Fibroblast of villous mesenchyme (primary cell): ENCODE measurements around the gene CDK11B. TPM values are rescaled to one million over a fixed set of nuclear protein-coding genes. Genes with fewer than 3 reads are reported as not detected.

Experiments used
- DNase-seq: peaks from one replicate; pipeline ENCODE4 v3.0.0-alpha.2; 2010; ENCODE audit warnings: low read depth
- H3K4me3 ChIP-seq: 2 replicates; pipeline ENCODE4 v1.5.1; 2011; ENCODE audit warnings: low read depth, mild to moderate bottlenecking, low read length
- CTCF ChIP-seq: IDR thresholded peaks from 2 replicates; pipeline ENCODE4 v1.5.1; 2012; ENCODE audit warnings: low read depth, mild to moderate bottlenecking, low read length; ENCODE audit not compliant: insufficient read depth
- total RNA-seq: library from RNA; depleted of rRNA; stranded (reverse); fragments of >200 nt; gene quantifications from 2 replicates; pipeline ENCODE4 v1.2.3, GENCODE V29; 2012

The CDK11B gene
- total RNA-seq, 1 donor = 6.0 TPM

- H3K4me3 ChIP-seq = no peak overlapping the region
- no peak for DNase-seq
- TF ChIP-seq CTCF = no peak
Measured at GRCh38 chr1:1622788-1623094, 36.1 kb downstream of the CDK11B start.

- TF ChIP-seq CTCF = no peak
- H3K4me3 ChIP-seq = no peak overlapping the region
- peak; percentile 77 for DNase-seq
Measured at GRCh38 chr1:1622010-1622787, 36.6 kb downstream of the CDK11B start.

- no peak for DNase-seq
- no peak overlapping the region for H3K4me3 ChIP-seq
- no peak for TF ChIP-seq CTCF
Measured at GRCh38 chr1:1621173-1622009, 37.4 kb downstream of the CDK11B start.

- DNase-seq = no peak
Measured at GRCh38 chr1:1620433-1621139, 38.2 kb downstream of the CDK11B start.

GRCh38 chr1:1619917-1620361, 38.9 kb downstream of the CDK11B start:
- no peak overlapping the region for H3K4me3 ChIP-seq
- DNase-seq = no peak
- TF ChIP-seq CTCF = no peak

More at GRCh38 chr1:1620433-1621139, 38.2 kb downstream of the CDK11B start:
- TF ChIP-seq CTCF = no peak
- no peak overlapping the region for H3K4me3 ChIP-seq

GRCh38 chr1:1618396-1619068, 40.3 kb downstream of the CDK11B start:
- TF ChIP-seq CTCF = no peak
- no peak for DNase-seq
- H3K4me3 ChIP-seq = no peak overlapping the region
